HEK293 (cell line): ENCODE measurements around the gene ITSN1.
A peak's percentile ranks its signal among the peaks of the same experiment; 100 is the strongest.

Experiments
- CTCF ChIA-PET: fragments of 350-600 bp; formaldehyde crosslinking; extraction: SDS; loops from one replicate; lab custom pipeline; 2021; ENCODE audit warnings: antibody characterized with exemption; lab: Yijun Ruan, JAX
- POLR2A ChIA-PET: fragments of 300-600 bp; formaldehyde crosslinking; extraction: SDS; loops from one replicate; lab custom pipeline; 2020; ENCODE audit warnings: antibody characterized with exemption, inconsistent platforms; lab: Yijun Ruan, JAX
- H3K27ac ChIP-seq: fragments of 200-500 bp; sonication (Bioruptor generic); 2 replicates; pipeline ENCODE4 v1.5.1; 2014; ENCODE audit warnings: low read depth, low read length, control low read depth, inconsistent platforms; ENCODE audit errors: extremely low read depth
- H3K36me3 ChIP-seq, 2 experiments: fragments of 200-500 bp in 1 of 2; sonication (Bioruptor generic) in 1 of 2; 1 replicate in 1 of 2; 2 replicates in 1 of 2; pipeline ENCODE4 v1.5.1; 2014 to 2017; ENCODE audit warnings: inconsistent platforms in 2 of 2, low read length in 2 of 2; ENCODE audit not compliant: control insufficient read depth in 2 of 2, insufficient read depth in 1 of 2
- H3K4me1 ChIP-seq: fragments of 200-500 bp; sonication (Bioruptor generic); 2 replicates; pipeline ENCODE4 v1.5.1; 2014; ENCODE audit warnings: mild to moderate bottlenecking, low read length, inconsistent platforms; ENCODE audit not compliant: control insufficient read depth, insufficient read depth
- H3K4me3 ChIP-seq: 2 replicates; pipeline ENCODE4 v1.5.1; 2011; ENCODE audit warnings: low read depth, mild to moderate bottlenecking, control low read depth, low read length, moderate library complexity
- H3K9me3 ChIP-seq: fragments of 200-500 bp; sonication (Bioruptor generic); 2 replicates; pipeline ENCODE4 v1.5.1; 2014; ENCODE audit warnings: low read depth, low read length, inconsistent platforms; ENCODE audit not compliant: control insufficient read depth, insufficient read depth
- CTCF ChIP-seq: fragments of 450-650 bp; formaldehyde crosslinking; IDR thresholded peaks from 2 replicates; pipeline ENCODE4 v1.5.1; 2016; ENCODE audit warnings: missing biosample characterization, missing genetic modification characterization
- GLIS1 ChIP-seq: fragments of 450-650 bp; formaldehyde crosslinking; IDR thresholded peaks from 2 replicates; pipeline ENCODE4 v1.5.1; 2016; ENCODE audit warnings: missing biosample characterization, missing genetic modification characterization
- KLF8 ChIP-seq: fragments of 450-650 bp; formaldehyde crosslinking; IDR thresholded peaks from 2 replicates; pipeline ENCODE4 v1.5.1; 2016; ENCODE audit warnings: missing biosample characterization, missing genetic modification characterization
- PATZ1 ChIP-seq: fragments of 450-650 bp; formaldehyde crosslinking; IDR thresholded peaks from 2 replicates; pipeline ENCODE4 v1.5.1; 2016; ENCODE audit warnings: missing biosample characterization, missing genetic modification characterization
- PRDM2 ChIP-seq: fragments of 450-650 bp; formaldehyde crosslinking; IDR thresholded peaks from 2 replicates; pipeline ENCODE4 v1.5.1; 2016; ENCODE audit warnings: missing biosample characterization, missing genetic modification characterization, borderline replicate concordance
- SCRT1 ChIP-seq: fragments of 450-650 bp; formaldehyde crosslinking; IDR thresholded peaks from 2 replicates; pipeline ENCODE4 v1.5.1; 2016; ENCODE audit warnings: missing biosample characterization, missing genetic modification characterization, borderline replicate concordance
- SCRT2 ChIP-seq: fragments of 450-650 bp; formaldehyde crosslinking; IDR thresholded peaks from 2 replicates; pipeline ENCODE4 v1.5.1; 2016; ENCODE audit warnings: missing biosample characterization, missing genetic modification characterization
- SP7 ChIP-seq: fragments of 450-650 bp; formaldehyde crosslinking; IDR thresholded peaks from 2 replicates; pipeline ENCODE4 v1.5.1; 2016; ENCODE audit warnings: missing biosample characterization, missing genetic modification characterization
- ZBTB17 ChIP-seq: fragments of 450-650 bp; formaldehyde crosslinking; IDR thresholded peaks from 2 replicates; pipeline ENCODE4 v1.5.1; 2016; ENCODE audit warnings: missing biosample characterization, missing genetic modification characterization
- ZNF10 ChIP-seq: fragments of 450-650 bp; formaldehyde crosslinking; IDR thresholded peaks from 2 replicates; pipeline ENCODE4 v1.5.1; 2017; ENCODE audit warnings: missing biosample characterization, missing genetic modification characterization
- ZNF654 ChIP-seq: fragments of 450-650 bp; formaldehyde crosslinking; IDR thresholded peaks from 2 replicates; pipeline ENCODE4 v1.5.1; 2016; ENCODE audit warnings: low read depth, missing biosample characterization, missing genetic modification characterization
- ZNF660 ChIP-seq: fragments of 450-650 bp; IDR thresholded peaks from 2 replicates; pipeline ENCODE4 v1.5.1; 2018; ENCODE audit warnings: missing biosample characterization, mild to moderate bottlenecking, missing genetic modification characterization
- ZNF692 ChIP-seq: fragments of 450-650 bp; formaldehyde crosslinking; IDR thresholded peaks from 2 replicates; pipeline ENCODE4 v1.5.1; 2016; ENCODE audit warnings: missing biosample characterization, missing genetic modification characterization

The ITSN1 gene

GRCh38 chr21:33924079-33924765 is 281.9 kb downstream of the ITSN1 start:
- ChIA-PET POLR2A (interaction anchor here (0.7 to 1.3 kb wide), 3 partner anchors 25 to 424 kb away, joined by 3 to 6 read pairs (median 3); no protein-coding TSS in a partner anchor), CTCF (interaction anchor here (0.6 to 4.8 kb wide), 75 partner anchors 9 to 797 kb away, joined by 3 to 219 read pairs (median 4); partner anchors contain the start of genes MRPS6 and SLC5A3)
- H3K4me3 ChIP-seq = no peak overlapping the region
- no peaks in the 10 kb centered on the region for H3K9me3 ChIP-seq
- TF ChIP-seq ZNF10 (tag by site-specific recombination) = peak; percentile 97
- TF ChIP-seq KLF8 = peak; percentile 50; the same call in 1 of the 2 replicates
- 0 out of 2 replicates have a peak, but pooled peaks have one; percentile 53 for TF ChIP-seq ZNF660 (tag by site-specific recombination)
- 0 out of 2 replicates have a peak, but pooled peaks have one; percentile 17 for TF ChIP-seq ZBTB17
- TF ChIP-seq PRDM2 (tag by site-specific recombination) = no peak
- TF ChIP-seq SCRT2 = 0 out of 2 replicates have a peak, but pooled peaks have one; percentile 18
- TF ChIP-seq ZNF692 = peak; percentile 68
- no peak for TF ChIP-seq SCRT1 (tag by site-specific recombination)
- peak; percentile 94 for TF ChIP-seq CTCF (tag by site-specific recombination)
- no peak for TF ChIP-seq PATZ1 (tag by site-specific recombination)
- 0 out of 2 replicates have a peak, but pooled peaks have one; percentile 29 for TF ChIP-seq GLIS1 (tag by site-specific recombination)
- peak; percentile 58 for TF ChIP-seq SP7 (tag by site-specific recombination)
- TF ChIP-seq ZNF654 (tag by site-specific recombination) = peak; percentile 97
- TF ChIP-seq, all 188 proteins: peak for 10
- Histone ChIP-seq H3K36me3 (no peaks in the 10 kb centered on the region), H3K4me1 (no peaks in the 10 kb centered on the region), H3K27ac (no peak overlapping the region)
